NT2/D1 (cell line): ENCODE data around the gene RBM39.

Experiments
- DNase-seq: peaks from one replicate; pipeline ENCODE4 v3.0.0-alpha.2; 2011; ENCODE audit warnings: low read depth, low spot score
- H3K27me3 ChIP-seq: 2 replicates; pipeline ENCODE4 v1.6.0; 2011; ENCODE audit warnings: mild to moderate bottlenecking; ENCODE audit not compliant: insufficient read length, insufficient read depth
- H3K36me3 ChIP-seq: 2 replicates; pipeline ENCODE4 v1.6.1; 2011; ENCODE audit warnings: mild to moderate bottlenecking, low read length, mixed read lengths; ENCODE audit not compliant: insufficient read depth, insufficient read length
- H3K4me1 ChIP-seq: 2 replicates; pipeline ENCODE4 v1.5.1; 2011; ENCODE audit not compliant: insufficient read depth, insufficient read length
- H3K4me3 ChIP-seq: 2 replicates; pipeline ENCODE4 v1.5.1; 2011; ENCODE audit warnings: low read depth; ENCODE audit not compliant: insufficient read length
- H3K9ac ChIP-seq: 2 replicates; pipeline ENCODE4 v1.6.0; 2011; ENCODE audit warnings: low read depth; ENCODE audit not compliant: insufficient read length
- H3K9me3 ChIP-seq: 2 replicates; pipeline ENCODE4 v1.5.1; 2011; ENCODE audit warnings: mild to moderate bottlenecking, low read length; ENCODE audit not compliant: insufficient read depth
- SUZ12 ChIP-seq: IDR thresholded peaks from 2 replicates; pipeline ENCODE4 v1.6.1; 2011; ENCODE audit not compliant: insufficient read length, insufficient read depth; ENCODE audit errors: extremely low read depth
- YY1 ChIP-seq: IDR thresholded peaks from 2 replicates; pipeline ENCODE4 v1.6.1; 2011; ENCODE audit not compliant: insufficient read length, insufficient read depth
- ZNF274 ChIP-seq: IDR thresholded peaks from 2 replicates; pipeline ENCODE4 v1.6.1; 2011; ENCODE audit warnings: mild to moderate bottlenecking, low read depth, low read length

RBM39 gene

DNA sequence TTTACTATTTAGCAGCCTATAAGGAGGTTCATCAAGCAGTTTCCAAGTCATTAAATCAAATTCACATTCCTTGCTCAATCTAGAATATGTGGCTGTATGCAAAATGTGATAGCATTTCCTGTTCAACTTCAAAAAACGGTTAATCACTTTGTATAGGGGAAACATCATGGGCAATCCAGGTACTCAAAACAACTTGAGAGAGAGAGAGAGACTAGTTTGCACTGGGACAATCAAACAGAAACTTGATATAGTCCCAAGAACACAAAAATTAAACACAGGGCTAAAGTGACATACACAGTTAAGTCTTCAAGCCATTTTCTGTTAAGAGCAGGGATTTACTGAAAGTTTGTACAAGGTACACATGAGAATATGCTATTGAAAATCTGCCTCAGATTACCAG is 84.8 kb downstream of the RBM39 start:
- H3K27me3 ChIP-seq: no peaks in the 10 kb centered on the region
- no peaks in the 10 kb centered on the region for H3K9me3 ChIP-seq
- no peak overlapping the region for H3K4me3 ChIP-seq
- H3K4me1 ChIP-seq: peaks cover 2% of the 10 kb centered on the region
- TF ChIP-seq YY1: no peak
- TF ChIP-seq ZNF274: no peak
- no peak for TF ChIP-seq SUZ12
- no peak overlapping the region for H3K9ac ChIP-seq
- no peak for DNase-seq
- H3K36me3 ChIP-seq: peaks cover 49% of the 10 kb centered on the region

DNA sequence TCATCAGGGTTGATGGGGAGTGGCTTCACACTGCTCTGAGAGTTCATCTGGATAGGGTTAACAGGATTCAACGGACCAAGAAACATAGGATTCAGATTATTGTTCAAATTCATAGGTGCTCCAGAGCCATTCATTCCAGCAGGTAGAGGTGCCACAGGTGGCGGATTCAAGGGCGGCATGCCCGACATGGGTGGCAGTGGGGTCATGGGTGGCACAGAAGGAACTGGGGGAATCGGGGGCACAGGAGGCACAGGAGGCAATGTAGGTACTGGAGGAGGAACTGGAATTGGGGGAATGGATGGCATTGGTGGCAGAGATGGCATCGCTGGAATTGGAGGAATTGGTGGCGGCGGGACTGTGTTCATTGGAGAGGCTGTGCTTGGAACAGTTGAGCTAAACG is 87.6 kb downstream of the RBM39 start:
- H3K9me3 ChIP-seq: no peaks in the 10 kb centered on the region
- H3K9ac ChIP-seq: no peak overlapping the region
- H3K4me3 ChIP-seq: no peak overlapping the region
- no peaks in the 10 kb centered on the region for H3K27me3 ChIP-seq
- no peak for DNase-seq
- peaks cover 67% of the 10 kb centered on the region for H3K36me3 ChIP-seq
- peaks cover 2% of the 10 kb centered on the region for H3K4me1 ChIP-seq
- no peak for TF ChIP-seq YY1
- no peak for TF ChIP-seq SUZ12
- no peak for TF ChIP-seq ZNF274

DNA sequence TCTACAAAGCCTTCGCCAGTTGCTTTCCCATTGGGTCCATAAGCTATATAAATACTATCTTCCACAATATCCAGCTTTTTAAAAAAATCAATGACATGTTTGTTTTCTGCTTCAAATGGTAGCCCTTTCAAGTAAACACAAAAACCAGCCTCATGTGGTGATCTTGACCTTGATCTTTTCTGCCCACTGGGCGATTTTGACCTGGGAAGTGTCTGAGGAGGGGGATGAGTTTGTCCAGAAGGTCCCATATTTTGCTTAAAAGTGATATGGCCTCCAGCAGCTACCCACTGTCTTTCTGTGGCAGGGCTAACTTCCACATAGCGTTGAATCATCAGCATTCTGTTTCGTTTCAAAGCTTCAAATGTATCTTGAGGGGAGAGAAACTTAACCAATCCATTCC is 88.2 kb downstream of the RBM39 start:
- Histone ChIP-seq H3K36me3 (peaks cover 67% of the 10 kb centered on the region), H3K9me3 (no peaks in the 10 kb centered on the region), H3K9ac (no peak overlapping the region), H3K27me3 (no peaks in the 10 kb centered on the region), H3K4me1 (peaks cover 2% of the 10 kb centered on the region), H3K4me3 (no peak overlapping the region)
- TF ChIP-seq ZNF274: no peak
- TF ChIP-seq SUZ12: no peak
- TF ChIP-seq YY1: no peak
- DNase-seq: no peak
